Measurements from ENCODE around the gene DAPK1. TPM values are rescaled to one million over a fixed set of nuclear protein-coding genes. Genes with fewer than 3 reads are reported as not detected.

DAPK1 gene
- polyA plus RNA-seq, 1 donor from 2014 or later = 45.0 TPM

- H3K9ac ChIP-seq (ENCODE audit: low read length) = no peak overlapping the region
- H3K36me3 ChIP-seq (ENCODE audit: insufficient read depth, low read length) = no peaks in the 10 kb centered on the region
- no peak overlapping the region for H3K4me3 ChIP-seq (ENCODE audit: low read length)
- H3K79me2 ChIP-seq (replicated peaks; ENCODE audit: insufficient read depth, low read length) = no peaks in the 10 kb centered on the region
- TF ChIP-seq SMC3 (conservative IDR thresholded peaks at IDR 0.05; ENCODE audit: poor library complexity) (no peak), EZH2 (IDR thresholded peaks at IDR 0.05; ENCODE audit: borderline replicate concordance, insufficient read depth, low read length, poor library complexity, severe bottlenecking) (no peak), MXI1 (conservative IDR thresholded peaks at IDR 0.05; ENCODE audit: poor library complexity, severe bottlenecking) (no peak), EP300 (conservative IDR thresholded peaks at IDR 0.05; ENCODE audit: poor library complexity, severe bottlenecking) (no peak), TAF1 (IDR thresholded peaks at IDR 0.05; ENCODE audit: low read depth) (no peak), REST (IDR thresholded peaks at IDR 0.05; ENCODE audit: borderline replicate concordance) (no peak), POLR2AphosphoS5 (IDR thresholded peaks at IDR 0.05) (no peak), CTCF (IDR thresholded peaks at IDR 0.05; ENCODE audit: poor library complexity, severe bottlenecking) (no peak), RAD21 (conservative IDR thresholded peaks at IDR 0.05) (no peak)
- H3F3A ChIP-seq (ENCODE audit: insufficient read depth, low read length, poor library complexity, severe bottlenecking) = no peaks in the 10 kb centered on the region
- no peaks in the 10 kb centered on the region for H3K27me3 ChIP-seq (ENCODE audit: insufficient read depth, low read depth, low read length)
- H3K27ac ChIP-seq (ENCODE audit: low read length) = no peak overlapping the region
- H4K20me1 ChIP-seq (ENCODE audit: insufficient read depth) = no peaks in the 10 kb centered on the region
- H3K4me2 ChIP-seq (ENCODE audit: low read length) = no peak overlapping the region
- H2AFZ ChIP-seq (ENCODE audit: low read depth, low read length) = no peak overlapping the region
- H3K9me3 ChIP-seq (ENCODE audit: low read length) = no peaks in the 10 kb centered on the region
- no peaks in the 10 kb centered on the region for H3K9me2 ChIP-seq (ENCODE audit: insufficient read depth, low read length)
Measured at GRCh38 chr9:87475463-87475862, 22.2 kb upstream of the DAPK1 start.

GRCh38 chr9:87478226-87478992 is 19.3 kb upstream of the DAPK1 start:
- no peaks in the 10 kb centered on the region for H3K9me3 ChIP-seq (ENCODE audit: low read length)
- H3K4me3 ChIP-seq (ENCODE audit: low read length) = no peak overlapping the region
- H2AFZ ChIP-seq (ENCODE audit: low read depth, low read length) = no peak overlapping the region
- H3K36me3 ChIP-seq (ENCODE audit: insufficient read depth, low read length) = no peaks in the 10 kb centered on the region
- H3K27ac ChIP-seq (ENCODE audit: low read length) = no peak overlapping the region
- H3K27me3 ChIP-seq (ENCODE audit: insufficient read depth, low read depth, low read length) = no peaks in the 10 kb centered on the region
- H4K20me1 ChIP-seq (ENCODE audit: insufficient read depth) = no peaks in the 10 kb centered on the region
- H3K9me2 ChIP-seq (ENCODE audit: insufficient read depth, low read length) = no peaks in the 10 kb centered on the region
- H3K79me2 ChIP-seq (replicated peaks; ENCODE audit: insufficient read depth, low read length) = no peaks in the 10 kb centered on the region
- no peaks in the 10 kb centered on the region for H3F3A ChIP-seq (ENCODE audit: insufficient read depth, low read length, poor library complexity, severe bottlenecking)
- no peak overlapping the region for H3K4me2 ChIP-seq (ENCODE audit: low read length)
- H3K9ac ChIP-seq (ENCODE audit: low read length) = no peak overlapping the region
- TF ChIP-seq REST (IDR thresholded peaks at IDR 0.05; ENCODE audit: borderline replicate concordance) (no peak), SMC3 (conservative IDR thresholded peaks at IDR 0.05; ENCODE audit: poor library complexity) (no peak), POLR2AphosphoS5 (IDR thresholded peaks at IDR 0.05) (no peak), RAD21 (conservative IDR thresholded peaks at IDR 0.05) (no peak), CTCF (IDR thresholded peaks at IDR 0.05; ENCODE audit: poor library complexity, severe bottlenecking) (no peak), TAF1 (IDR thresholded peaks at IDR 0.05; ENCODE audit: low read depth) (no peak), EZH2 (IDR thresholded peaks at IDR 0.05; ENCODE audit: borderline replicate concordance, insufficient read depth, low read length, poor library complexity, severe bottlenecking) (no peak), MXI1 (conservative IDR thresholded peaks at IDR 0.05; ENCODE audit: poor library complexity, severe bottlenecking) (no peak), EP300 (conservative IDR thresholded peaks at IDR 0.05; ENCODE audit: poor library complexity, severe bottlenecking) (no peak)
